Small intestine (tissue), 7 donors: Measurements from ENCODE around the gene CCDC88B. TPM values are rescaled to one million over a fixed set of nuclear protein-coding genes. Genes with fewer than 3 reads are reported as not detected.

ENCODE experiments used
- DNase-seq, 2 donors: peaks; one replicate each; pipeline versions ENCODE4 v3.0.0 to v3.0.0-alpha.2; 2013
- FAIRE-seq: peaks from 2 replicates; lab custom pipeline; 2012; peaks lifted over from hg19 to GRCh38; lab: Jason Lieb, UNC
- H3K27ac ChIP-seq, 3 donors: one replicate each; pipeline ENCODE4 v1.5.1; 2013; ENCODE audit warnings: low read length in 2 of 3, mild to moderate bottlenecking in 2 of 3, control low read depth in 1 of 3, inconsistent platforms in 1 of 3, low read depth in 1 of 3, moderate library complexity in 1 of 3
- H3K27me3 ChIP-seq, 3 donors: one replicate each; pipeline ENCODE4 v1.6.1; 2013; ENCODE audit warnings: low read length in 3 of 3, inconsistent platforms in 1 of 3; ENCODE audit not compliant: control insufficient read depth in 3 of 3, insufficient read depth in 3 of 3
- H3K36me3 ChIP-seq, 3 donors: one replicate each; pipeline ENCODE4 v1.6.1; 2013; ENCODE audit warnings: low read length in 3 of 3, inconsistent platforms in 1 of 3, low read depth in 1 of 3, mild to moderate bottlenecking in 1 of 3, moderate library complexity in 1 of 3; ENCODE audit not compliant: control insufficient read depth in 3 of 3, insufficient read depth in 2 of 3
- H3K4me1 ChIP-seq, 3 donors: one replicate each; pipeline ENCODE4 v1.6.1; 2013; ENCODE audit warnings: low read length in 2 of 3, inconsistent platforms in 1 of 3, low read depth in 1 of 3, mild to moderate bottlenecking in 1 of 3, moderate library complexity in 1 of 3; ENCODE audit not compliant: control insufficient read depth in 3 of 3, insufficient read depth in 2 of 3
- H3K4me3 ChIP-seq, 3 donors: one replicate each; pipeline ENCODE4 v1.5.1; 2013; ENCODE audit warnings: low read length in 3 of 3, control low read depth in 1 of 3, inconsistent platforms in 1 of 3, low read depth in 1 of 3, mild to moderate bottlenecking in 1 of 3, moderate library complexity in 1 of 3
- H3K9me3 ChIP-seq, 2 donors: one replicate each; pipeline ENCODE4 v1.6.1; 2013; ENCODE audit warnings: low read depth in 1 of 2, low read length in 1 of 2; ENCODE audit not compliant: control insufficient read depth in 2 of 2, insufficient read depth in 1 of 2
- WGBS, 3 donors: extraction: QIAGEN DNeasy Blood & Tissue Kit; methylation state at CpG; one replicate each; pipeline ENCODE4 v1.1.7; 2013; 5-methylcytosine and 5-hydroxymethylcytosine counted together
- polyA plus RNA-seq, 4 donors: library from polyadenylated mRNA; stranded (reverse) in 3 of 4; unstranded in 1 of 4; fragments of 200-250 nt in 3 of 4; fragments of 120-200 nt in 1 of 4; gene quantifications; one replicate each; pipeline versions ENCODE4 v1.2.1 to v1.2.3, GENCODE V29; 2013
- donor health status: healthy with polysubstance abuse.
- donor health status: control.
- donor health status: control.
- donor health status: Bipolar disorder and iron deficiency.
- donor health status: healthy.

The CCDC88B gene
- polyA plus RNA-seq, 4 donors = 13.7 to 363 (median 89.8) TPM

GRCh38 chr11:64294774-64295173 is 45.2 kb upstream of the CCDC88B start:
- FAIRE-seq (no peak), DNase-seq (no peak)
- H3K4me3 ChIP-seq = no peak overlapping the region
- peaks cover 0 to 6% (median 2%) of the 10 kb centered on the region in 3 donors for H3K4me1 ChIP-seq
- H3K27ac ChIP-seq = no peak overlapping the region
- no peaks in the 10 kb centered on the region for H3K9me3 ChIP-seq
- 56 to 63% (median 57%) methylated on average over 3 of the region's 3 CpGs for WGBS, 3 donors
- H3K36me3 ChIP-seq = peaks cover 0 to 2% (median 0%) of the 10 kb centered on the region in 3 donors
- peaks cover 17 to 92% (median 43%) of the 10 kb centered on the region in 3 donors for H3K27me3 ChIP-seq

DNA sequence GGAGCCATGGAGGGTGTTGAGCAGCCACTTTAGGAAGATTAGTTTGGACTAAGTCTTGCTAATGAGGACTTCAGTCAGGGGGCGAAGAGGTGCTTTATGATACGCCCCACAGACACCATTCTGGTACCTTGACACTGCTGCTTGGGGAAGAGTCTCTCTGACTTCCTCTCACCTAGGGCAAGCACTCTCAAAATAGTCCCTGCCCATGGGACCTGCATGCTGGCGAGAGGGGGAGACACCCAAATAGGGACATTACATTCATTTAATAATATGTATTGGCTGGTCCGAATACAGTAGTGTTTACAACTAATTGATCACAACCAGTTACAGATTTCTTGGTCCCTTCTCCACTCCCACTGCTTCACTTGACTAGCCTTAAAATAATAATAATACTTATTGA is 44.2 kb upstream of the CCDC88B start:
- FAIRE-seq (no peak), DNase-seq (no peak)
- Histone ChIP-seq H3K27me3 (peaks cover 17 to 93% (median 44%) of the 10 kb centered on the region in 3 donors), H3K4me3 (no peak overlapping the region), H3K9me3 (no peaks in the 10 kb centered on the region), H3K27ac (no peak overlapping the region), H3K4me1 (peaks cover 0 to 16% (median 4%) of the 10 kb centered on the region in 3 donors), H3K36me3 (no peaks in the 10 kb centered on the region)
- WGBS, 3 donors = 82 to 83% (median 82%) methylated on average over 4 of the region's 4 CpGs

GRCh38 chr11:64296236-64296635 is 43.8 kb upstream of the CCDC88B start:
- 25 to 40% (median 36%) methylated on average over 1 of the region's 1 CpG for WGBS, 3 donors
- DNase-seq (no peak), FAIRE-seq (no peak)
- Histone ChIP-seq H3K9me3 (no peaks in the 10 kb centered on the region), H3K4me3 (no peak overlapping the region), H3K36me3 (no peaks in the 10 kb centered on the region), H3K27me3 (peaks cover 17 to 93% (median 40%) of the 10 kb centered on the region in 3 donors), H3K27ac (no peak overlapping the region), H3K4me1 (peaks cover 0 to 16% (median 4%) of the 10 kb centered on the region in 3 donors)

GRCh38 chr11:64296830-64297698 is 42.9 kb upstream of the CCDC88B start:
- Histone ChIP-seq H3K27me3 (peaks cover 13 to 99% (median 39%) of the 10 kb centered on the region in 3 donors), H3K27ac (no peak overlapping the region), H3K4me3 (no peak overlapping the region), H3K36me3 (no peaks in the 10 kb centered on the region), H3K9me3 (no peaks in the 10 kb centered on the region), H3K4me1 (peaks cover 0 to 14% (median 4%) of the 10 kb centered on the region in 3 donors)
- no peak for FAIRE-seq
- DNase-seq = no peak
- WGBS, 3 donors = 7 to 12% (median 8%) methylated on average over 33 to 34 of the region's 34 CpGs

GRCh38 chr11:64297699-64298358 is 42.2 kb upstream of the CCDC88B start:
- Histone ChIP-seq H3K27me3 (peaks cover 9 to 93% (median 39%) of the 10 kb centered on the region in 3 donors), H3K36me3 (no peaks in the 10 kb centered on the region), H3K27ac (no peak overlapping the region), H3K9me3 (no peaks in the 10 kb centered on the region), H3K4me3 (no peak overlapping the region), H3K4me1 (peaks cover 0 to 14% (median 4%) of the 10 kb centered on the region in 3 donors)
- DNase-seq (no peak), FAIRE-seq (no peak)
- 11 to 36% (median 36%) methylated on average over 18 of the region's 18 CpGs for WGBS, 3 donors

DNA sequence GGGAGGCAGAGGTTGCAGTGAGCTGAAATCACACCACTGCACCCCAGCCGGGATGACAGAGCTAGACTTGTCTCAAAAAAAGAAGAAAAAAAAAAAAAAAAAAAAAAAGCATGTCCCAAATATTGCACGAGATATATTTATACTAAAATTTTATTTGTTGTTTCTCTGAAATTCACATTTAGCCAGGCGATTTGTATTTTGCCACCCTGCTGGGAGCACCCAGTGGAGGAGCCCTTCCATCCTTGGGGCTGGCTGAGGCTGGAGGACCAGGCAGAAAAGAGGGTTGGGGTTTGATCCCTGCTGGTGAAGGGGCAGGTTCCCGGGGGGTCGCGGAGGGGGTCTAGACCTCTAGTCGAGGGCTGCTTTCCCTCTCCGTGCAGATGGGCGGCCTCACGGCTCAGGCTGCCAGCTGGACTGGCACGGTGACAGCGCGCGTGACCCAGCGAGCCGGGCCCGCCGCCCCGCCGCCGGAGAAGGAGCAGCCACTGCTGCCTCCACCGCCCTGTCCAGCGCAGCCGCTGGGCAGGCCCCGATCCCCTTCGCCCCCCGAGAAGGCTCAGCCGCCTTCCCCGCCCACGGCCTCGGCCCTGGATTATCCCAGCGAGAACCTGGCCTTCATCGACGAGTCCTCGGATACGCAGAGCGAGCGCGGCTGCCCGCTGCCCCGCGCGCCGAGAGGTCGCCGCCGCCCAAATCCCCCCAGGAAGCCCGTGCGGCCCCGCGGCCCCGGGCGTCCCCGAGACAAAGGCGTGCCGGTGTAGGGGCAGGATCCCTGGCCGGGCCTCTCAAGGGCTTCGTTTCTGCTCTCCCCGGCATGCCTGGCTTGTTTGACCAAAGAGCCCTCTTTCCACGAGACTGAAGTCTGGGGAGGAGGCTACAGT is 40.8 kb upstream of the CCDC88B start:
- Histone ChIP-seq H3K4me1 (peaks cover 0 to 21% (median 5%) of the 10 kb centered on the region in 3 donors), H3K9me3 (no peaks in the 10 kb centered on the region), H3K36me3 (no peaks in the 10 kb centered on the region), H3K27me3 (peaks cover 8 to 79% (median 36%) of the 10 kb centered on the region in 3 donors), H3K27ac (no peak overlapping the region), H3K4me3 (peak overlapping the region in 1 of 3 donors; percentile 47)
- no peak for FAIRE-seq
- WGBS, 3 donors = 2 to 4% (median 2%) methylated on average over 43 to 60 of the region's 60 CpGs
- peak in 1 of 2 donors; percentile 56 for DNase-seq

DNA sequence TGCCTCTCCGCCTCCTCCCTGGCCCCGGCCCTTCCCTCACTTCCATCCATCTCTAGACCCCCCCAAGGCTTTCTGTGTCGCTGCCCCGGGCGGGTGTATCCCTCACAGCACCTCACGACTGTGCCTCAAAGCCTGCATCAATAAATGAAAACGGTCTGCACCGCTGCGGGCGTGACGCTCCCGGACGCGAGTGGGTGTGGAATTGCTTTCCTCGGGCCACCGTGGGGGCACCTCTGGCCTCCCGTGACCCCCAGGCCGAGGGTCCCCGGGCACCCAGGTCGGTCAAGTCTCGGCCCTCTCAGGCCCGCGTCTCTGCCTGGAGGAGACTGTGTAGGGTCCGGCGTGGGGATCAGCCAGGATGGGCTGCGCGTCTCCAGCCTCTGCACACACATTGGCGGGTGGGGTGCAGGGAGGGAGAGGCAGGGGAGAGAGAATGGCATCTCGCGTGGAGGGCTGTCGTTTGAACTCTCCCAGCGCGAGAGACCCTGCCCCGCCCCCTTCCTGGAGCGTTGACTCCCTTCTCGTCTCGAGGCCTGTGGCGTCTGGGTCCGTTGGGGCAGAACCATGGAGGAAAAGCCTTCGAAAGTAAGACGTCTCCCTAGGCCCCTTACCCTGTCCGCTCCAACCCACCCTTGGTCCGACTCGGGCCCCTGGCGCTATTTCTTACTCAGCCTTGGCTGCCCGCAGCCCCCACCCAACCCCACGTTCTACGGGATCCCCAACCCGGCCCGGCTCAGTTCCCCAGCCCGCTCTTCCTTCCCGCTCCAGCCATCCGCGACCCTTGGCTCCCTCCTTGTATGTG is 40.0 kb upstream of the CCDC88B start, which contains the start of gene CATSPERZ:
TSS of gene CATSPERZ (plus strand) at position 512 of the 802 bp plus-strand sequence. CDS start at position 565, 53 bp downstream.
- H3K27me3 ChIP-seq = peaks cover 8 to 71% (median 31%) of the 10 kb centered on the region in 3 donors
- H3K4me3 ChIP-seq = peak within 1 kb of the TSS in 2 of 3 donors; percentile 0 to 47
- H3K4me1 ChIP-seq = peaks cover 0 to 27% (median 5%) of the 10 kb centered on the region in 3 donors

More for the DNA sequence above, 40.0 kb upstream of the CCDC88B start, which contains the start of gene CATSPERZ:
- no peak within 1 kb of the TSS for H3K27ac ChIP-seq
- FAIRE-seq = no peak
- WGBS, 3 donors = 2 to 7% (median 4%) methylated on average over 45 to 54 of the region's 54 CpGs
- H3K36me3 ChIP-seq = no peaks in the 10 kb centered on the region
- peak; percentile 36 to 42 for DNase-seq
- no peaks in the 10 kb centered on the region for H3K9me3 ChIP-seq
